Measurements from ENCODE around the gene USH2A. TPM values are rescaled to one million over a fixed set of nuclear protein-coding genes. Genes with fewer than 3 reads are reported as not detected.

The USH2A gene
- polyA plus RNA-seq, 3 donors, result not detected

DNA sequence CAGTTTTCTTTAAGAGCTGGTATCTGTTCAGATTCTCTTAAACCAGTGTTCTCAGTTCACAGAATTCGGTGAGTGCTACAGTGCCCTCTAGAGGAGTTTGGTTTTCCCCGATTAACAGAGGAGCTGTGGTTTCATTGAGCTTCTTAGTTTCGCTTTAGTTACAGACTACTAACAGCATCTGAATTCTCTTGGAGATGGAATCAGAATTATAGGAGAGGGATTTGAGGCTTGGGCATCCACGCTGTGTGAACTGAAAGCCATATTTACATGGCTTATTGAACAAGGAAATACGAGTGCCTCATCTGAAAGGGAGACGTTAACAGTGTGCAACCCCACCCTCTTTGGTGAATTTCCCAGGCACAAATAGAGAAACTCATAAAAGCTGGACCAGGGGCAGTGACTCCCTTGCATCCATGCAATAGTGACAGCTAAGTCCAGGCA, 202.0 kb downstream of the USH2A start:
- Mint-ChIP-seq H3K27me3 (ENCODE audit: low read depth in 3 of 3) (peaks cover 0 to 3% (median 0%) of the 10 kb centered on the region in 3 donors), H3K4me1 (peaks cover 5% of the 10 kb centered on the region), H3K36me3 (no peaks in the 10 kb centered on the region), H3K27ac (peak overlapping the region in 1 of 7 donors; percentile 32), H3K4me3 (peak overlapping the region; percentile 66 to 94), H3K9me3 (no peaks in the 10 kb centered on the region)
- Histone ChIP-seq H3K4me3 (replicated peaks in 1 of 3; ENCODE audit: low read depth in 2 of 3, low read length in 3 of 3) (peak overlapping the region; percentile 4 to 74 (median 50)), H4K20me1 (ENCODE audit: insufficient read depth, low read length) (no peaks in the 10 kb centered on the region), H3K4me1 (ENCODE audit: control insufficient read depth in 1 of 2, insufficient read depth in 2 of 2, low read length in 2 of 2) (no peaks in the 10 kb centered on the region), H3K36me3 (replicated peaks in 1 of 2; ENCODE audit: control insufficient read depth in 1 of 2, insufficient read depth in 2 of 2, low read length in 2 of 2) (no peaks in the 10 kb centered on the region), H3K79me2 (ENCODE audit: insufficient read depth, low read length) (no peaks in the 10 kb centered on the region), H2AFZ (ENCODE audit: insufficient read depth, low read depth, low read length, poor library complexity, severe bottlenecking) (peak overlapping the region; percentile 55), H3K27me3 (ENCODE audit: control insufficient read depth in 2 of 2, insufficient read depth in 2 of 2, low read length in 2 of 2) (no peaks in the 10 kb centered on the region), H3K27ac (ENCODE audit: low read depth in 1 of 2, low read length in 2 of 2) (no peak overlapping the region), H3K9me3 (replicated peaks in 1 of 2; ENCODE audit: control insufficient read depth in 1 of 2, insufficient read depth in 1 of 2, low read length in 2 of 2) (no peaks in the 10 kb centered on the region), H3K4me2 (replicated peaks; ENCODE audit: extremely low read depth, low read length, poor library complexity, severe bottlenecking) (peak overlapping the region; percentile 21), H3K9ac (ENCODE audit: insufficient read depth, low read length, poor library complexity, severe bottlenecking) (peak overlapping the region; percentile 53)
- peak in 1 of 3 donors; percentile 1 for DNase-seq
- 7% methylated on average over 3 of the region's 6 CpGs for WGBS (ENCODE audit: insufficient coverage)
- intact Hi-C loops (cut with micrococcal nuclease), result no loop called here
- TF ChIP-seq, protein P1, sequence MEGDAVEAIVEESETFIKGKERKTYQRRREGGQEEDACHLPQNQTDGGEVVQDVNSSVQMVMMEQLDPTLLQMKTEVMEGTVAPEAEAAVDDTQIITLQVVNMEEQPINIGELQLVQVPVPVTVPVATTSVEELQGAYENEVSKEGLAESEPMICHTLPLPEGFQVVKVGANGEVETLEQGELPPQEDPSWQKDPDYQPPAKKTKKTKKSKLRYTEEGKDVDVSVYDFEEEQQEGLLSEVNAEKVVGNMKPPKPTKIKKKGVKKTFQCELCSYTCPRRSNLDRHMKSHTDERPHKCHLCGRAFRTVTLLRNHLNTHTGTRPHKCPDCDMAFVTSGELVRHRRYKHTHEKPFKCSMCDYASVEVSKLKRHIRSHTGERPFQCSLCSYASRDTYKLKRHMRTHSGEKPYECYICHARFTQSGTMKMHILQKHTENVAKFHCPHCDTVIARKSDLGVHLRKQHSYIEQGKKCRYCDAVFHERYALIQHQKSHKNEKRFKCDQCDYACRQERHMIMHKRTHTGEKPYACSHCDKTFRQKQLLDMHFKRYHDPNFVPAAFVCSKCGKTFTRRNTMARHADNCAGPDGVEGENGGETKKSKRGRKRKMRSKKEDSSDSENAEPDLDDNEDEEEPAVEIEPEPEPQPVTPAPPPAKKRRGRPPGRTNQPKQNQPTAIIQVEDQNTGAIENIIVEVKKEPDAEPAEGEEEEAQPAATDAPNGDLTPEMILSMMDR (IDR thresholded peaks at IDR 0.05), result peak; percentile 49

DNA sequence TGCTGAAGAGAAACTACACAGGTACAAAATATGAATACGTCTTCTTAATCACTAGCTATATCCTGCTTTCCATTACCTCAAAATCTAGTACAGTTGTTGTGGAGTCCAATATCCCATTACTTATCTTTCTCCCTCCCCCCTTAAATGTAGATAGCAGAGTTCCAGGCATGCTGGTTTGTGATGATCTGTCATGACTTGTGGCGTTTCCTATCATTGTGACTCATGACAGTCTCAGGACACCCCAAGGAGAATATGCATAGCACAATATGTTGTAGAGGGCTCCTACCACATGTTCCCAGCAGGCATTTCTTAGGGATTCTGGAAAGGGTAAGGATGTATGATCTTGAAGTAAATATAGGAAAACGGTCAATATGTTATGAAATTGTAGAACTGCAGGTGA, 206.9 kb downstream of the USH2A start:
- Histone ChIP-seq H3K4me2 (replicated peaks; ENCODE audit: extremely low read depth, low read length, poor library complexity, severe bottlenecking) (no peak overlapping the region), H3K4me1 (ENCODE audit: control insufficient read depth in 1 of 2, insufficient read depth in 2 of 2, low read length in 2 of 2) (no peaks in the 10 kb centered on the region), H2AFZ (ENCODE audit: insufficient read depth, low read depth, low read length, poor library complexity, severe bottlenecking) (no peak overlapping the region), H3K9me3 (replicated peaks in 1 of 2; ENCODE audit: control insufficient read depth in 1 of 2, insufficient read depth in 1 of 2, low read length in 2 of 2) (no peaks in the 10 kb centered on the region), H3K4me3 (replicated peaks in 1 of 3; ENCODE audit: low read depth in 2 of 3, low read length in 3 of 3) (no peak overlapping the region), H3K27me3 (ENCODE audit: control insufficient read depth in 2 of 2, insufficient read depth in 2 of 2, low read length in 2 of 2) (no peaks in the 10 kb centered on the region), H3K79me2 (ENCODE audit: insufficient read depth, low read length) (no peaks in the 10 kb centered on the region), H3K36me3 (replicated peaks in 1 of 2; ENCODE audit: control insufficient read depth in 1 of 2, insufficient read depth in 2 of 2, low read length in 2 of 2) (no peaks in the 10 kb centered on the region), H4K20me1 (ENCODE audit: insufficient read depth, low read length) (no peaks in the 10 kb centered on the region), H3K27ac (ENCODE audit: low read depth in 1 of 2, low read length in 2 of 2) (no peak overlapping the region), H3K9ac (ENCODE audit: insufficient read depth, low read length, poor library complexity, severe bottlenecking) (no peak overlapping the region)
- 88% methylated on average over 3 of the region's 3 CpGs for WGBS (ENCODE audit: insufficient coverage)
- no peaks in the 10 kb centered on the region for H3K36me3 Mint-ChIP-seq
- H3K27ac Mint-ChIP-seq, result no peak overlapping the region
- peaks cover 2% of the 10 kb centered on the region for H3K4me1 Mint-ChIP-seq
- intact Hi-C loops (cut with micrococcal nuclease), result no loop called here
- no peak for DNase-seq
- TF ChIP-seq, protein P1 (IDR thresholded peaks at IDR 0.05), result no peak
- H3K9me3 Mint-ChIP-seq, result no peaks in the 10 kb centered on the region
- no peak overlapping the region for H3K4me3 Mint-ChIP-seq
- peaks cover 0 to 3% (median 0%) of the 10 kb centered on the region in 3 donors for H3K27me3 Mint-ChIP-seq (ENCODE audit: low read depth in 3 of 3)
